Nucleus accumbens (tissue), 56 donors: ENCODE data around the gene FBXW12.

ENCODE experiments used
- DNase-seq, 56 donors: peaks; one replicate each; lab custom pipeline; 2025; lab: John Stamatoyannopoulos, UW

Gene FBXW12

DNA sequence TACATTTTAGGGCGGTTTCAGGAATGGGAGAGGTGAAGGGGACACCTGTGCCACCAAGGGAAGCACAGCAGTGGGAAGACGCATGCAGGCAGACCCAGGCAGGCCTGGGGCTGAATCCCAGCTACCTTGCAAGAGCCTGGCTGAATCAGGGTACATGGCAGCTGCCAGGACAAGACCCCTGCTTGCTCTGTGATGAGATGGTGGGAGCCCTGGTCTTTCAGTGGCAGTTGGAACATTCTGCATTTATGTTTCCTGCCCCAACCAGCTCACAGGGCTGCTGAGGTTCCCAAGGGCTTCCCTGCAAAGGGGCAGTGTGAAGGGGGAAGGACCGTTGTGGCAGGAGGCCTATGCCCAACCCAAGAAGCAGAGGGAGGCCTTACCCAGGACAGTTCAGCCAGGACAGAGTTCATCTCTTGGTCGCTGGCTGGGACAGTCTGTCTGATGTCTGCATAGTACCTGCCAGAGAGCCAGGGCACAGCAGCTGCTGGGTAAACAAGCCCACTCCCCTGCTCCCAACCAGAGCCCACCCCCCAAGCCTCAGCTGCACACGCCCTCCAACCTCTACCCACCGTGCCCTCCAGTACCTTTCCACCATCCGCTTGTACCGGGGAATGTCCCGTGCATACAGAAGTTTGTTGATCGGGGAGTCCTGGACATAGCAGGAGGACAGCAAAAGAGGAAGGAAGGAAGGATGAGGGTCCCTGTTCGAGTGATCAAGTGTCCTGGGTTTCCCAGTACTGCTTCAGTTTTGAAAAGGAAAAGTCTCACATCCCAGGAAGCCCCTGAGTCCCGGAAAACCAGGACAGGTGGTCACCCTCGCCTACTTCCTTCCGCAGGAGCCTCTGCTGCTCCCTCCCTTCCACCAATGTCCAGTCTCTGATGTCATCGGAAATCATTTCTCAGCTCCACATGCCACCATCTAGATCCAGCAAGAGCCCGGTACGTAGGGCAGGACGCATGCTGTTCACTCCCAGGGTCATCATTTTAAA is 34.7 kb downstream of the FBXW12 start:
- no peak for DNase-seq

DNA sequence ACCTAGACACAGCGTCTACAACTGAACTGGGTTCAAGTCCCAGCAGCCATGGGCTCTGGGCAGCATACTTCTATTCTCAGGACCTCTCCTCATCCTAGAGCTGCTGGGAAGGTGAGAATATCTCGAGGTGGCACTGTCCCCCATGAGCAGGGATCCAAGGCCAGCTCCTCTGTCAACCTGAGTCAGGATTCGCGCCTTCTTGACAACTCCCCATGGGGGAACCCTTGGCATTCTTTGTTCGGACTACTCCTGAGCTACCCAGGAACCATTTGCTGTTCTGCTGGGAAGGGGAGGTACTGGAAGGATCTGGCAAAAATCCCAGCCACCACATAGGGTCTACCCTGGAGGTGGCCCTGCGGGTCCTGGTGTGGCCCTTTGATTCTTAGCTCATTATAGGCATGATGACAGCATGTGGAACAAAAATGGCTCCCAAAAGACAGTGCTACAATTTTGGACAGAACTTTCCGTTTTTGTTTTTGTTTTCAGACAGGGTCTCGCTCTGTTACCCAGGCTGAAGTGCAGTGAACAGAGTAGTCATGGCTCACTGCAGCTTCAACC is 35.6 kb downstream of the FBXW12 start:
- no peak for DNase-seq

DNA sequence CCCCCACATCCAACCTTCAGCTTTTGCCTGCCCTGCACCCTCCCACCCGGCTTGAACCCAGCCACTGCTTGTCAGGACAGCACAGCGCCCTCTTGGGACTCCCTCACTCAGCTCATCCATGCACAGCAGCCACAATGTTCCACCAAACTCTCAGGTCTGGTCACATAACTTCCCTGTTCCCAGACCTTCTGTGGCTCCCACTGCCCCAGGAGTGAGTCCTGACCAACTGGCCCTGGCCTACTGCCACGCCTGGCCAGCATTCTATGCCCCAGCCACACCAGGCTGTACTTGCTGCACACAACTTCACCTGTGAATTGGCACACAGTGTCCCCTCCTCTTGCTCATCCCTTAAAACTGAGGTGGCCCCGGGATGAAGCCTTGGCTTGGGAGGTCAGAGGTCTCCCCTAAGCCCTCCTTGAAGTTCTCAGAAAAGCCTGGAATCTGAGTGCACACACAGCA is 36.8 kb downstream of the FBXW12 start:
- no peak for DNase-seq

DNA sequence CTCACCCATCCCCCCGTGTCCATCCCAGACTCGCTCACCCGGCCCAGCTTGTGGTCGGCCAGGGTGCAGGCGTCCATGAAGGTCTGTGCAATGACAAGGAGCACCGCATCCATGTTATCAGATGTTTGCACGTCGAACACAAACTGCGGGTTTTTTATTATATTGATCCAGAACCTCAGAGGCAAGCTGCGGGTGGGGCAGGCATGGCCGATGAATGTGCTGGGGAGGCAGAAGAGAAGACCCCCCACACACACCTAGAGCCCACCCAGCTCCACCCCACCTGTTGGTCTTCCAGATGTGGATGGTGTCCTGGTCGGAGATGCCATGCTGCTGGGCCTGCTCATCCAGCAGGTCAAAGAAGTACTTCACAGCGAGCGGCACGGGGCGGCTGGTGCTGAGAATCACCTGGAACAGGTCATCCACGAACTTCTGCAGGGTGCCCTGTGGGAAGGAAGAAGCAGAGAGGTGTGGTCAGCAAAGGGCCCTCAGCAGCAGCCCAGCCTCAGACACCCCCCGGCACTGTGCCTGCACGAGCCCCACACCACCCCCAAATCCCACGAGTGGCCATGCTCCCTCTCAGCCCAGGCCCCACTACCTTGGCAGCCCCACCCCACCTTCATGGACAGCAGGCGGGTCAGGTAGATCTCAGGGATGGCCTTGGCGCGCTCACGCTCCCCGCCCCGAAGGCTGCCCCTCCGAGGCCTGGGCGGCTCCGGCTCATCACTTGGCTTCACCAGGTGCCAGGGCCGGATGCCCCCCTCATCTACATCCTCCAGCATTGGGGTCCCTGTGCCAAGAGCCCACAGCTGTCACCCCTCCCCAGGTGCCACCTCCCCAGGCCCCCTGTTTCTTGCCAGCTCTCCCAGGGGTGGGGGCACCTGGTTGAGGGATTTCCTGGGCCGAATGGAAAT is 37.5 kb downstream of the FBXW12 start:
- DNase-seq = no peak

DNA sequence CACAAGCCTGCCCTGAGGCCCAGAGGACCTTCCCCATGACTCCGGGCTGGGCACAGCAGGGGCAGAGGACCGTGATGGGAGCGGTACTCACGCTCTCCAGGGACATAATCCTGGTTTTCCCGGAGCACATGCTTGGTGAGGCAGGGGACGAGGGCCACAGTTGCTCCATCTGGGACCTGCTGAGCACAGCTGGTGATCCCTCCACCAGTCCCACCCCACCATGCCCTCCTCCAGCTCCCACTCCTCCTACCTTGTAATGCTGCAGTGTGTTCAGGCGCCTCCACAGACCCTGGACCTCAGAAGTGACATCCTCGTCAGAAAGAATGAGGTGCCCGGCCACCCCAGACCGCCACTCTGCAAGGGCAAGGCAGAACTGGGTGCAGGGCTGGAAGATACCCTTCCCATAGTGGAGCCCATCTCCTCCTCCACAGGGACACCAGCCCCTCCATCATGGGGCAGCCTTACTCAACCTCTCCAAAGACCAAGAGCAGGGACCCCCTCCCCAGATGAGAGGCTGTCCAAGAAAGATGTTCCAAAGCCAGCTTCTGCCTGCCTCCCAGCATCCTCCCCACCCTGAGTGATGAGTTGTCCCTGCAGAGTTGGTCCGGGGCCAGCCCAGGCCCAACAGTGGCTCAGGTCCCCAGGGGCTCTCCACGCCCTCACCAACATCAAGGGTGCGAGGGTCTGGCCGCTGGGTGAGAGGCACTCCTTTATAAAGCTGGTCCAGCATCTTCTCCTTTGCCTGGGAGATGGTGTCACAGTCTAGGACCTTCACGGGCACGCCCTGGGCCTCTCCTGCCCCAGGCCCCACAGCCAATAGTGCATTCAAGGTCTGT is 38.4 kb downstream of the FBXW12 start:
- DNase-seq = no peak

DNA sequence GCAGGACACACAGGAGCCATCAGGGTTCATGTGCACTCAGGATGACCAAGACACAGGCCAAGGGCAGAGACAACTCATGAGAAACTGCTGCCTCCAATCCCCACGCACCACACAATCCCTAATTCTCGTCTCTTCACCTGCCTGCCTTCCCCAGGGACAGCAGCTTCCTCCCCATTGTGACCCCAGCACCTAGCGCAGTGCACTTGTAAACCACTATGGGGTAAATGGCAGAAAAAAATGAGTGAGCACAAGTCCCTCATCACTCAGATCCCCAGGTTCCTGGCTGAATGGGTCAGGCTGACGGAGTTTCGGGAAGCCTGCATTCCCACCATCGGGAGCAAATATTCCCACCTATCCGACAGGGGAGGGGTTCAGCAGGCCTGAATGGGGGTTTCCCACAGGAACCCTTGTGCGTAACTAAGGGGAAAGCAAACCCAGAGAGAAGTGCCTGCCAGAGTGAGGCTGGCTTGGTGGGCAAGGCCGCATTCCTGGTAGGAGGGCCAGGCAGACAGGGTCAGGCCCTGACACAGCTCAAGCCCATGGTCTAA is 39.1 kb downstream of the FBXW12 start:
- no peak for DNase-seq

DNA sequence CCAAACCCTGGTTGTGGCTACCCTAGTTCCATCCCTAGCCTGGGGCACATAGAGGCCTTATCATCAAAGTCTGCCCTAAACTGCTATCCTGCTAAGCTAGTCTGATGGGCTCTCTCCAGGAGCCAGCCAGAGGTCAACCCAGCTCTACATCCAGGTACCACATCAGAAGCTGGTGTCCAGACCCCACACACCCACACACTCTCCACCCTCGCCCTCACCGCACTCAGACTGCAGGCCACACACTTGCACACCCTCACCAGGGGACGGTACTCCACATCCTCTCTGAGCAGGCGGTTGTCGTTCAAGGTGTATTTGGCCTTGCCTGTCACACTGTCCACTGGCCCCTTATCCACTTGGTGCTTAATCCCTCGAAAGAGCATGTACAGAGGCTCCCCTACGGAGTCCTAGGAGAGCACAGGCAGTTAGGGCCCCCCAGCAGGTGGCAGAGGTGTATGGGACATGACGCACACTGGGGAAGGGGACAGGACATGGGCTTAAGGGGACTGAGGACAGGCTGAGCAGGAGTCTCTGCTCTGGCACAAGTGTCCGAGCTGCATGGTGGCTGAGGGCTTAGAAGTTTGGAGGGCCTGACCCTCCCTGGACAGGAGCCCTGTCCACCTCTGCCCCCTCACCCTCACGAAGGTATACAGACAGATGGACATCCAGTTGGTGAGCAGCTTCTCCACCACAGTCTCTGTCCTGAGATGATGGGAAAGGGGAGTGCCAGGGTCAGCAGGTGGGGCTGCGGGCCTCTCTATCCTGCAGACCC is 39.8 kb downstream of the FBXW12 start:
- no peak for DNase-seq

DNA sequence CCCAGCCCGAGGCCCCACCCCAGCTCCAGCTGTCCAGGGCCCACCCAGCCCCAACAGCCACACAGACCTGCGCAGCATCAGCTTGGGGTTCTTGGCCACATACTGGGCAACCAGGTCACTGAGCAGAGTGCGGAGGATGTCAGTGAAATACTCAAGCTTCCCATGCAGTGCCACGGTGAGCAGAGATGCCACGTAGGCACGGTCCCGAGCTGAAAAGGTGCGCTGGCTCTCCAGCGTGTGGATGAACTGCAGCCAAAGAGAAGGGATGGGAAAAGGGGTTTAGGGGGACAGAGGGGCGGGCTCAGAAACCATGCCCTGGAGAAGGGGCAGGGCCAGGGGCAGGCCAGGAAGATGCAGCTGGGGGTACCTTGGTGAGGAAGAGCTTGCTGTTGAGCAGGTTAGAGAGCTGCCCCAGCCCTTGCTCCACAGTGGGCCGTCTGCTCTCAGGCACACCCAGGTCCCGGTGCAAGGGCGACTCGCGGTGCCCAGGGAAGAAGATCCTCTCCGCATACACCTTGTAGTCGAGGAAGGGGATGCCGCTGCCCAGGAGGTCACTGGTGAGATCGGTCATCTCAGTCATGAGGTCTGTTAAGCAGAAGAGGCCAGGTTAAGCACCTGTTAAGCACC is 40.5 kb downstream of the FBXW12 start:
- DNase-seq = no peak

DNA sequence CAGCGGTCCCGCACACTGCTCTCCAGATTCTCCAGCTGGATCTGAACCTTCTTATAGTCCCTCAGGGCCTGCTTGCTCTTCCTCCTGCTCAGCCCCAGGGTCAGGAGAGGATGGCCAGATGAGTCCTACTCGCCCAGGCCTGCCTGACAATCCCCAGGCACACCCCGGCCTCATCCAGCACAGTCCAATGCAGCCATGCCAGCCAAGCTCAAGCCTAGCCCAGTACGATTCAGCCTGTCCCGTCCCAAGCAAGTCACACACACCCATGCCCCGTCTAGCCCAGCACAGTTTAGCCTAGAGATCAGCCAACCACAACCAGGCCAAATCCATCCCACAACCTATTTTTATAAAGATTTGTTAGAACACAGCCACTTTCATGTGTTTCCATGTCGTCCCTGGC is 41.1 kb downstream of the FBXW12 start:
- no peak for DNase-seq

DNA sequence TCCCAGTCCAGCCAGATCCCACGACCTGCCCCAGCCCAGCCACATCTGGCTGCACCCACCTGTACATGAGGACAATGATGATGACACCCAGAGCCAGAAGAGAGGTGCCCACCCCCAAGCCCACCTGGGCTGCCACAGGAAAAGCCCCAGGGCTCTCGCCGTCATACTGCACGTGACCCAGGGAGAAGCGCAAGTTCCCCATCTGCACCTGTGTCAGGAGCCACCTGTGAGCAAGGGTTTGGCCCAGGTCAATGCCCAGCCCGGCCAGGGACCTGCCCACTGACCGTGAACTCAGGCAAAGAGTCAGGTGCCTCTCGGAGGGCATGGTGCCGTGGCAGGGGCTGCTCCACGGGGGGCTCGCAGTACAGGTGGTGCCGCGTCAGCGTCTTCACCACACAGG is 41.6 kb downstream of the FBXW12 start:
- no peak for DNase-seq

DNA sequence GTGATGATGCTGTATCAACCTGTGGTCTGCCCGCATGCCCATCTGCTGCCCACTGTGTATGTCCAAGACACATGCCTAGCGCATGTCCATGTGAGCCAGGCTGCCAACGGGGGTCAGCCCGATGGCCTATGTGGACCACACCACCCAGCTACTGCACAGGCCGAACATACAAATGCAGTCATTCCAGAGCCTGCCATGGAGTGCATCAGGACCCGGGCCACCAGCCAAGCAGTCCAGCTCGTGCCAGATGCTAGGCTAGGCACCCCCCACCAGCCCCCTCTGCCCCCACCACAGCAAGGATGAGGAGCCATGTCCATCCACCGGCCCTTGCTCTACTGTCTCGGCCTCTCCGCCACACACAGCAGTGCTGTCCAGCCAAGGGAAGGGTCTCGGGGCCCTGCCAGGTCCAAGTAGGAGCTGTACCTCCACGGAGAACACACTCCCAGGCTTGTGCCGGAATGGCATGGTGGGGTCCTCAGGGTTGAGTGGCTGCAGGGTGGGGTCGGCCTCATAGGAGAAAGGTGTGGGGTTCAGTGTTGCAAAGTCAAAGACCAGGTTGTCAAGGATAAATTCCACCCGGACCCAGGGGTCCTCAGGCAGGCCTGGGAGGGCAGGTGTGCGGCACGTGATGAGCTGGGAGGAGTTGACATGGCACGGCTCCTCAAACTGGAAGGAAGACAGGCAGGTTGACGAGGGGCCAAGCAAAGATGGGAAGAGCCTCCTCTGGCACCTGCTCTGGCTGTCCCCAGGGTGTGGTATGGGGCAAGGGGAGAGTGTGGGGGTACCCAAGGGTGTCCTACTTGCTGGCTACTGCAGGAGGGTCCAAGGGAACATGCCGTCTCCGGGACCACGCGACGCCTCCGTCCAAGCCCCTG is 42.6 kb downstream of the FBXW12 start:
- DNase-seq = peak in 41 of 56 donors; percentile 13 to 71 (median 39)

DNA sequence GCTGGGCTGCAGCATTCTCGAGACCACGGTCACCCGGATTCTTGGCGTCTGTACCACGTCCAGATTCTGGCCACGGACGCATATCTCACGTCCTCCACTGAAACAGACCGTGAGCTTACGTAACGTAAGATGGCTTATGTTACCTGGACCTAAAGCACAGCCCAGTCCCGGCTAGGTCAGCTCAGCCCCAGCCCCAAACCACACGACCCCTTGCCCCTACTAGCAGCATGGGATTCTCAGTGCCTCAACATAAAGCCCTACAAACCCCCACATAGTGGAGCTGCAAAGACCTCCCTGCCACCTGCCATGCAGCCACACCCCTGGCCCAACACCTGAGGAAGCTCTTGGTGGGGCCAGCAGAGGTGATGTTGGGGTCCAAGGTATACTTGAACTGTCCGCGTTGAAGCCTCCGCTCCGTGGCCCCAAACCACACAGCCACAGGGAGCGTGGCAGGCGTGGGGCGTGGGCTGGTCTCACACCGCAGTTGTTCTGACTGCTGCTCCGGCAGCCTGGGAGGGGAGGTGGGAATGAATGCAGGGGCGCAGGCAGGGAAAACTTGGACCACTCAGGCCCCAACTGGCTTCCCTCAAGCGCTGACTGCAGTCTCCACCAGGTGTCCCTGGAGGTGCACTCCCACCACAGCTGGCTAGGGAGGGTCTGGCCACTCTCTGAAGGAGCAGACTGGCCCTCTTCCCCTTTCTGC is 43.4 kb downstream of the FBXW12 start:
- no peak for DNase-seq

DNA sequence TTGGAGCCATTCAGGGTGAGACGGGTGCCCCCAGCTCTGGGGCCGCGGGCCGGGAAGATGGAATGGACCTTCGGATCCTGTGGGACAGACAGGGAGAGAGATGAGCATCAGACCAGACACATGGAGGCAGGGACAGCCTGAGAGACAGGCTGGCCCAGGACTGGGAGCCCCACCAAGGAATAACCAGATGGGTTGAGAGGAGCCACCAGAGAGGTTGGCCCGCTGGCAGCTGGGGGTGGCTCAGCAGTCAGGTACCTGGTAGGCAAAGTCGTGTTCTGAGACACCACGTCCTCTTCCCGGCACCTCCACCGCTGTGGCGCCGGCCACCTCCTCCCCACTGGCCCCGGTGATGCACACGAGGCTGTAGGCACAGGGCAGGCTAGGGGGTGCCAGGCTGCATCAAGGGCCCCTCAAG is 44.1 kb downstream of the FBXW12 start:
- DNase-seq = no peak

DNA sequence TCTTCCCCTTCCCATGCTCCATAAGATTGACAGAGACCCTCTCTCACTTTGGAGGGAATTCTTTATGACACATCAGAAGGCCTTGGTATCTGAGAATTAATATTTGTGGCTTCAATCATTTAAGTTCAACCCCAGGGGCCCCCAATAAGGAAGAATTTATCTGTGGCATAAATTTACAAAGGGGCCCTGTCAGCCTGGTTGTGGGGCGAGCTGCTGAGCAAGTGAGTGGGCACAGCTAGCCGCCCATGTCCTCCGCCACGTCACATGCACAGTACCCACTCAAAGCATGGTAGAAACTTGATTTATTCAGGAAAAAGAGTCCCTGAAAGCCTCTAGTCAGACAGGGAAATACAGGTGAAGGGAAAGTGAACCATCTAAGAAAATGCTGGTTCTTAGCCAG is 44.5 kb downstream of the FBXW12 start:
- DNase-seq = no peak

DNA sequence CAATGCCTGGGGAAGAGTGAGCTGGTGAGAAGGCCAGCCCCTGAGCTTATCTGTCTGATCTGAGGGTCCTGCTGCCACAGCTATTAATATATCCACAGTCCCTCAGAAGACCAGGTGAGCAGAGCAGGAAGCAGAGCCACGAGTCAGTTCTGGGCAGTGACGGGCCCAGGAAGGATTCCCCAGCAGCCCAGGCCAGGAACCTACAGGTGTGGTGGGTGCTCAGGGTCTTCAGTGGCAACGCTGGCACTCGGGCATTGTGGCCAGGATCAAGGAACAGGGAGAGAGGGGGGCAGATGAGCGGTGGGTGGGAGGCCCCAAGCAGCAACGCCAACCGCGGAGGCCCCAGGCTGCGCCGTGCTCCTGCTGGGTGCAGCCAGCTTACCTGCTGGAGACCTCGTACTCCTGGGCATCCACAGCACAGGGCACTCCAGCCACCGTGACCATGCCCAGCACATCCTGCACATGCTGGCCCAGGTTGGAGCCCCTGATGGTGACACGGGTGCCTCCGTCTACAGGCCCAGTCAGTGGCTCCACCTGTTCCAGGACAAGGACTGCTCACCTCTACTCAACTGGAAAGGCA is 45.6 kb downstream of the FBXW12 start:
- DNase-seq = no peak

DNA sequence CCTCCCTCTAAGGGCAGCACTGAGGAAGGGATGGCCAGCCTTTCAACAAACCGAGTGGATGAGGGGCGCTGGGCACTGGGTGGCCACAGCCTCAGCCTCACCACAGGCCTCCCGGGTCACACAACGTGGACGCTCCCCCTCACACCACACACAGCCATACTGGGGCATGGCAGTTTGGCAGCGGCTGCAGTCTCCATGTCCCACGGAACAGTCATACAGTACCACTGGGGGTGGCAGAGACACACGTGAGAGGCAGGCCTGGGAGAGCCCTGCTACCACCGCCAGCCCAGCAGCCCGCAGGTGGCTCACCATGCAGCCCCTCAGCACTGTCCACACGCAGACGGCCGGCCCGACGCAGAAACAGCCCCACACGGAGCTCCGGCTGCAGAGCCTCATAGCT is 46.1 kb downstream of the FBXW12 start:
- no peak for DNase-seq
